Measurements from ENCODE around the gene CD300LD. TPM values are rescaled to one million over a fixed set of nuclear protein-coding genes. Genes with fewer than 3 reads are reported as not detected.

Gene CD300LD
- polyA plus RNA-seq, 2 of the 4 experiments (the other 2 are of a cell fraction): not detected

GRCh38 chr17:74539281-74539820, 52.7 kb downstream of the CD300LD start:
- ATAC-seq (0 out of 6 replicates have a peak, but pooled peaks of 1 of the 2 experiments have one; percentile 3), FAIRE-seq (no peak), DNase-seq (ENCODE audit: low read depth in 1 of 2, low spot score in 1 of 2) (no peak)
- Histone ChIP-seq H3K4me2 (no peak overlapping the region), H3K4me1 (no peaks in the 10 kb centered on the region), H3K27ac (no peak overlapping the region), H3K9me3 (0 out of 3 replicates have a peak, but pooled peaks cover 3% of the 10 kb centered on the region), H3K4me3 (no peak overlapping the region)
- TF ChIP-seq RCOR1 (IDR thresholded peaks at IDR 0.05; ENCODE audit: low read depth, low read length) (no peak), BCL3 (IDR thresholded peaks at IDR 0.05) (no peak), RNF2 (IDR thresholded peaks at IDR 0.05; ENCODE audit: borderline replicate concordance, low read depth) (no peak), FOSL2 (IDR thresholded peaks at IDR 0.05) (no peak), FOSL2 (CRISPR knock-in tag; IDR thresholded peaks at IDR 0.05) (no peak), ZNF302 (CRISPR knock-in tag; IDR thresholded peaks at IDR 0.05) (no peak), ZFP36 (IDR thresholded peaks at IDR 0.05; ENCODE audit: borderline replicate concordance, partially characterized antibody) (no peak), CBX8 (IDR thresholded peaks at IDR 0.05) (no peak)
- ChIA-PET CTCF (interaction anchor here (1.6 kb wide), 1 partner anchor 63 kb away, joined by 4 read pairs; no protein-coding TSS in a partner anchor), POLR2A (no interaction called here)
- WGBS (ENCODE audit: missing lambda C conversion rate): 13% methylated on average over 10 of the region's 10 CpGs

GRCh38 chr17:74536890-74537289, 55.2 kb downstream of the CD300LD start:
- no peaks in the 10 kb centered on the region for H3K4me1 ChIP-seq
- H3K9me3 ChIP-seq: 0 out of 3 replicates have a peak, but pooled peaks cover 6% of the 10 kb centered on the region
- FAIRE-seq: no peak
- no peak for TF ChIP-seq USF2 (IDR thresholded peaks at IDR 0.05)
- TF ChIP-seq JUN (IDR thresholded peaks at IDR 0.05): no peak
- no peak for TF ChIP-seq CHD4 (IDR thresholded peaks at IDR 0.05; ENCODE audit: borderline replicate concordance)
- no peak for TF ChIP-seq POLR2AphosphoS2 (conservative IDR thresholded peaks at IDR 0.05; ENCODE audit: low read length)
- no peak for TF ChIP-seq RCOR1 (IDR thresholded peaks at IDR 0.05; ENCODE audit: low read depth, low read length)
- TF ChIP-seq ZNF302 (CRISPR knock-in tag; IDR thresholded peaks at IDR 0.05): no peak
- no peak for TF ChIP-seq SMC3 (IDR thresholded peaks at IDR 0.05)
- no peak for TF ChIP-seq EHF (CRISPR knock-in tag; IDR thresholded peaks at IDR 0.05)
- no peak for TF ChIP-seq ELK1 (IDR thresholded peaks at IDR 0.05; ENCODE audit: low read depth, low read length)
- TF ChIP-seq NPAS2 (CRISPR knock-in tag; IDR thresholded peaks at IDR 0.05; ENCODE audit: borderline replicate concordance): no peak
- no peak for TF ChIP-seq RFX5 (IDR thresholded peaks at IDR 0.05)
- no peak for TF ChIP-seq CEBPB (IDR thresholded peaks at IDR 0.05)
- no peak for TF ChIP-seq BCL3 (IDR thresholded peaks at IDR 0.05)
- TF ChIP-seq TFCP2L1 (CRISPR knock-in tag; IDR thresholded peaks at IDR 0.05): no peak
- TF ChIP-seq RAD21 (conservative IDR thresholded peaks at IDR 0.05 in 1 of 2, IDR thresholded peaks at IDR 0.05 in 1 of 2): no peak
- TF ChIP-seq FOXS1 (CRISPR knock-in tag; IDR thresholded peaks at IDR 0.05): no peak
- TF ChIP-seq GATA3 (IDR thresholded peaks at IDR 0.05; ENCODE audit: borderline replicate concordance): no peak
- POLR2A ChIA-PET: no interaction called here
- 14% methylated on average over 3 of the region's 3 CpGs for WGBS (ENCODE audit: missing lambda C conversion rate)
- CTCF ChIA-PET: interaction anchor here (1.2 to 1.3 kb wide), 3 partner anchors 9 to 68 kb away, joined by 3 read pairs; no protein-coding TSS in a partner anchor
- no peak for DNase-seq (ENCODE audit: low read depth in 1 of 2, low spot score in 1 of 2)
- no peak for ATAC-seq
- no peak overlapping the region for H3K27ac ChIP-seq
- no peak overlapping the region for H3K4me2 ChIP-seq
- no peak overlapping the region for H3K4me3 ChIP-seq

Measured in A549 (cell line).